ENCODE measurements around the gene CYP19A1.

Gene CYP19A1

DNA sequence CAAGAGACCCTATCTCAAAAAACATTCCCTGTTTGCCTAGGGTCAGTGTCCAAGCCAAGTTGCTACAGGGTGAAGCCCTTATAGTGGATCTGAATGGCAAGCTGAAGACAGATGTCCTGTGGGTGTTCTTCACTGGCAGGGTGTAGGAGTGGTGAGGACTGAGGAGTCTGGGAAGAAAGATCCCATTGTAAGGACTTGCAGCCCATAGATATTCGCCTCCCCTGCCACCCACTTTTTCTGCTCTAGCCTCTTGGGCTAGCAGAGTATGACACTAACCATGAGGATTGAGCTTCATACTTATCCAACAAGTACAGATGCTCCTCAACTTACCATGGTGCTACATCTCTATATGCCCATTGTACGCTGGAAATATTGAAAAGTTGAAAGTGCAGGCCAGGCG lies 13.2 kb downstream of the CYP19A1 start:
- DNase-seq (ENCODE audit: low spot score) = no peak

GRCh38 chr15:51323749-51324148 lies 14.6 kb downstream of the CYP19A1 start:
- DNase-seq (ENCODE audit: low spot score) = no peak

DNA sequence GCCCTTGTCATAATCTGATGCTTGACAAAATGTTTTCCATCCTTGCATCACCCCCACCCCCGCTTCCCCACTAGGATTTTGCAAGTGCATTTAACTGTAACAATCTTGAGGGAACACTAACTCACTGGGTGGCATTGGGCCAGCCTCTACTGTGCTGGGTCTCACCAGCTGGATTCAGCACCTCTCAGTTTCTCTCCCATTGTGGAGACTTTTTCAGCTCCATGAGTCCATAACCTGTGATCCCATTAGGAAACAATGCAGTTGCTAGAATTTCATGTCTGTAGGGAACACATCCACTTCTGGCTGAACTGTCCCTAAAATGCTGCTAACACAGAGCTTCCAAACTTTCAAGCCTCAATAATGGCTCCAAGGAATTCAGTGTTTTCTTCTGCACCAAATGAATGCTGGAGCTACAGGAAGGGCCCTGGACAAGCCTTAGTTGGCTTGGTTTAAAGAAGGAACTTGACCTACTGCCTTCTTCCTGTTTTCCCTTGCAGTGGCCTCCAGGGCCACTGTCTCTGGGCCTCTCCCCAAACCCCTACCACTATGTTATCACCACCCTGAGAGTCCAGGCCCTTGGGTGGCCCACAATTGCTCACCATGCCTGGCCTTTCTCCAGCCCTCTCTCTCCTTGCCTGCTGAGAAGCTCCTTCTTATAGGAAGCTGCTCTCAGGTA lies 15.6 kb downstream of the CYP19A1 start:
- no peak for DNase-seq (ENCODE audit: low spot score)

GRCh38 chr15:51321316-51321715 lies 17.1 kb downstream of the CYP19A1 start:
- DNase-seq (ENCODE audit: low spot score) = no peak

DNA sequence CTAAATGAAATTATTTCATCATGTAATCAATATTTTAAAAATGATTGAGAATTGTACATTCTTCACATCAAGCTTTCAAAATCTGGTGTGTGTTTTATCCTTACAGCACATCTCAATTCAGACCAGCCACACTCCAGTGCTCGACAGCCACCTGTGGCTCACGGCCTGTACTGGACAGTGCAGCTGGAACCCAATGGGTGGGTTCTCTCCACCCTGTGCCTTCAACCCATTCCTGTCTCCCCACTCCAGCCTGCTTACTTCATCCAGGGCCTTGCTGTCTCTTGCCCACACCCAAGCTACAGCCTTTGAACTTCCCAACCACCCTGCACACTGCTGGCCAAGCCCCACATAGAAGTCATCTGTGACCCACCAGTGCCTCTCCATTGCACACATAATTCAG lies 17.6 kb downstream of the CYP19A1 start:
- no peak for DNase-seq (ENCODE audit: low spot score)

- no peak for DNase-seq (ENCODE audit: low spot score)
Measured at GRCh38 chr15:51319539-51319938, 18.9 kb downstream of the CYP19A1 start.

DNA sequence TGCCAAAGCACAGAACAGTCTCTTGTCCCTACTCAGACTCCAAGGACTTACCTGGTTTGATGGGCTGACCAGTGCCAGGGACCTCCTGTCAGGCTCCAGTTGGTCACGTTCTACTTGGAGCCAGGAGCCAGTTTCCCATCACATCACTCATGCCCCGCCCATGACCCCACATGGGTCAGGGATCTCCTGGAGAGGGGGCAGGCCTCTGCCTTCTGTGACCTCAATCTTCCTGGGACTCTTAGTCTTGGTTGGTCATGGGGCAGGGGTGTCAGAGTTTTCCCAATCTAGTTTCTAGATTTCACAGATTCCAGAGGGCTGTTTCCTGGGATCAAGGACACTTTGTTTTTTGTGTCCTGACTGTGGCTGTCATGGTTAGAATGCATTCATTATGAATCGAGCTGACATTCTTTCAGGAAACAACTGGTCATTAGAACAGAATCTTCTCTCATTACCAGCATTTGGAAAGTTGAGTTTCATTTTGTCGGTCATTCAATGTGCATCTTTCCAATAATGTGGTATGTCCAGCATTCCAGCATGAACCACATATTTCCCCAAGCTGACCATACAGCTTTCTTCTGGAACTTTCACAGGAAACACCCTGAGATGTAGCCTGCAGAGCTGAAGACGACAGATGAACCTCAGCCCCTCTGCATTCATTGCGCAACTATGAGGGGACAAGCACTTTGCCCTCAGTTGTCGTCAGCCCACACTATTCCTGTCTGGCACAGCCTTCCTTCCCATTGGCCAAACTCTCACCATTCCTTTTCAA lies 19.8 kb downstream of the CYP19A1 start:
- DNase-seq (ENCODE audit: low spot score) = no peak

DNA sequence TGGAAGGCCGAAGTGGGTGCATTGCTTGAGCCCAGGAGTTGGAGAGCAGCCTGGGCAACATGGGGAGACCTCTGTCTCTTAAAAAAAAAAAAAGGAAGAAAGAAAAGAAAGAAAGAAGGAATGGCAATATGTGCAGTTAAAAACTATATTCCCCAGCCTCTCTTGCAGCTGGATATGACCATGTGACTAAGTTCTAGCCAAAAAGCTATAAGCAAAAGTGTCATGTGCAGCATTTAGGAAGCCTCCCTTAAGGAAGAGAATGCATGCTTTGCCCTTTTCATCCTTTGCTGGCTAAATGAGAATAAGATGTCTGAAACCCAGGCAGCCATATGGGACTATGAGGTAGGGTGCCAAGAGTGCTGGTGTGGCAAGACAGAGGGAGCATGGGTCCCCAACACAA lies 21.8 kb downstream of the CYP19A1 start:
- no peak for DNase-seq (ENCODE audit: low spot score)

DNA sequence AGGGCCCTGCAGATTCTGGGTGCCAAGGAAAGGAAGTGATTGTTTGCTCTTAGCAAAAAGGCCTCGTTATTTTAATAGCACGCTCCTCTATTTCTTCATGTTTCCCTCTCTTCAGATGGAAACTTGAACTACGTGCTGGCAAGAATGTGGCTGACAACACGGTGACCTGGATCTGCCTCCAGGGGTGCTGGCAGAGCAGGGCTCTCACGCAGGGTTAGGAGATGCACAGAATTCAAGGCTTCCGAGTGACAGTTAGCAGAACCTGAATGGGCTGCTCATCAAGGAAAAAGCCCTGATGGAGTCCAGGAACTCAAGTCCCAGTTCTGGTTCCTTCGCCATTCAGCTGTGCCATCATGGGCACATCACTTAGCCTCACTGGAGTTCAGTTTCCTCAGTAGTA lies 22.7 kb downstream of the CYP19A1 start:
- no peak for DNase-seq (ENCODE audit: low spot score)

DNA sequence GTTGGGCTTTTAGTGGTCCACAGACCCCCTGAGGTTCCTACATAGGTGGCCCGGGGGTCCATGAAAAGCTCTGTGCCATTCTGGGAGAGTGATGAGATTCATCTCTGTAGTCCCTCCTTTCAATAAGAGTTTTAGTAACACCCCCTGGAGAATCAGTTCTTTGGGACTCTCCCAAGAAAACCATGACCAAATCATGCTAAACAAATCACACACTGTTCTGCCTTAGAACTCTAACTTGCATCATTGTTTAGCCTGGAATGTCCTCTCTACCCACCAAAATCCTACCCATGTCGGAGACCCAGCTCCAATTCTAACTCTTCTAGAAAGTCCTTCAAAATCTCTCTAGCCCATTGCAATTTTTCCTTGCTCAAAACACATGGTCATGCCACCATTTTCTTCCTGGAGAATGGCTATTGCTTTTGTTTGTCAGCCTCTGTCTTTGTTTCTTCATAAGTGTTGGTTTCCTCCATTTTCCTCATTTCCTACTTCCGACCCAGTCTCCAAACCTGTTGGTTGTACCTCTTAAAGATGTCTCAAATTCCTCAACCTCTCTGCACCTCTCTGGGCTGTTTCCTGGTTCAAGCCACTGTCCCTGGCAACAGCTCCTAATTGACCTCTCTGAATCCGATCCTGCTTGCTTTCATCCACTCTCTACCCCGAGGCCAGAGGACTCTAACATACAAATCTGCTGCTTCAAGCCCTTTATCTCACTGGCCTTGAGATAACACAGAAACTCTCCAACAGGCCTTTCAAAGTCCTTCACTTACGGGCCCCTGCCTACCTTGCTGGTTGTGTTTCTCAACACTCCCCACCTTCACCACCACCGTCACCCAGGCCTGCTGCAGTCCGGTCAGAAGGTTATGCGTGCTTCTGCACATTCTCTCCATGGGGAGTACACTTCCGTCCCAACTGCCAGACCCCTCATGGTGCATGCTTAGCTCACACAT lies 23.7 kb downstream of the CYP19A1 start:
- no peak for DNase-seq (ENCODE audit: low spot score)

GRCh38 chr15:51313644-51314280 lies 24.6 kb downstream of the CYP19A1 start:
- DNase-seq (ENCODE audit: low spot score) = no peak

DNA sequence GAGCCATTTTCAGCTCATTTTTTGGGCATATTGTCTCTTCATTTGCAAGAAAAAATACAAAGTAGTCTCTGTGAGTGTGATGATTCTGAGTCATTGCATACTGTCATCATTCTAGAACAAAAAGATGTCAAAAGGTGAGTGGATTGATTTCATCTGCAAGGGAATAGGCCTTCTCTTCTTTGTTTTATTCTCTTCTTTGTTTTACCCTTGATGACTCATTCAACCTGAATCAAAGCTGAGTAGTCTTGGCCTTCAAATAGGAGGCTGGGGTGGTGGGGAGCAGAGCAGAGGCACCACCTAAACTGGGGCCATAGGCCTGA lies 25.4 kb downstream of the CYP19A1 start:
- DNase-seq (ENCODE audit: low spot score) = no peak

DNA sequence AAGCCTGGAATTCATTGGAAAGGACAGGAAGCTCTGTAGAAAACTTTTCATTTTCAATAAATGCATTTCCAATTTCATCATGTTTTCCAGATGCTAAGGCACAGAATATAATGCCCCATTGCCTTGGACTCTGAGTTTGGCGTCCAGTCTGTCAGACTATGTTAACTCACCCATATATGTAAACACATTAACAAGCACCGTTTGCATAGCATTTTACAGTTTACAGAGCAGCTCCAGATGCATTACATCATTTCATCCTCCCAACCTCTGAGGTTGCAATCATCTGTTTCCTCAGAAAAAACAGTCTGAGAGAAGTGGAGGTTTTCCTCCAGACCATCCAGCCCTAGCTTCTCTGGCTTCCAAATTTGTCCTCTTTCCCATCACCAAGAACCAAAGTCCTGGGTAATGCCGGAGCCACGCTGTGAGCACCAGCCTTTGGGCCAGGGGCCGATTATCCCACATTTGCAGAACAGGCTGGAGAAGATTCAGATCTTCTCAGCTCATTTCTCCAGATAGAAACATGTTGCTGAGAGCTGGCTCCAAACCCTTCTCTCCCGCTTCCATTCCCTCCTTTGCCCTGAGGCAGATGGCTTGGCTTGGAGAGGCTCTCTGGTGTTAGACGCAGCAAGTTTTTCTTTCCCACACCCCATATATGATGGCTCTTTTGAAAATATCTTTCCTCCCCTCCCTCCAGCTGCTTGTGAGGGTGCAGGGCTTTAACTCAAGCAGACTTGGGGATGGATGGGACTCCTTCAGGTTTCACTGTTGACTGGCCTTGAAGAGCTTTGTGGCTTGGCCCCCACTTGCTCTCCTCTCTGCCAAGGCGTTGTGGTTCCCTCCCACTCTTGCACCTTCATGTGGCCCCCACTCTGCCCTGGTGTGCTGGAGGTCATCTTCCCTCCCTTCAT lies 26.0 kb downstream of the CYP19A1 start:
- DNase-seq (ENCODE audit: low spot score) = no peak

DNA sequence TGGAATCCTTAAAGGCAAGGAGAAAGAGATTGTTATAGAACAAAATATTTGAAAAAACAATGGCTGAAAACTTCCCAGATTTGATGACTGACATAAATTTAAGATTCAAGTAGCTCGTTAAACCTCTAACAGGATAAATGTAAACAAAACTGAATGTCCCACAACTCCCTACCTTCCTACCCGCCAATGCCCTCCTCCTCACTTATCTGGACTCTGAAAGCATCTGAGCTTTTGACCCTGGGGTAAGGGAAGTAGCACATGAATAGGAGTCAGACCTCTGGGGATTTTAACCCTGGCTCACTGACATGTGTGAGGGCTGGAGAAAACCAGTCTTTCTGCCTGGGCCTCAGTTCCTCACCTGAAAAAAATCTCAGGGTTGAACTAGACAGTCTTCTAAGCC lies 26.9 kb downstream of the CYP19A1 start:
- no peak for DNase-seq (ENCODE audit: low spot score)

DNA sequence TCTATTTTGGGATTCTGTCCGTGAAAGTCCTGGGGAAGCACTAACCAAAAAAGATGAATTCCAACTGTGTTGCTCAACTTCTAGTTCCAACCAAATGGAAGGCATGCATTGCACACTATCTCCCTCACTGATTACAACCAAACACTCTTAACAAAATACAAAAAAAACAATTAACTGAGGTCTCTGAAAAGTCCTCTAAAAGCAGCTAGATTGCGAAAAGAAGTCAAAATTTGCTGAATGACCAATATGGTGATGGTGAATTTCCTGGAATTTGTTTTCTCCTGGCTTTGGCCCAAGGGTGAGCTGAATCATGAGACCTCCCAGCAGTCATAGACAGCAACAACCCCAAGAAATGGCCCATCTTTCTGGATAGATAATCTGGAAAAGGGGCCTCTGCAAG lies 28.3 kb downstream of the CYP19A1 start:
- DNase-seq (ENCODE audit: low spot score) = no peak

- no peak for DNase-seq (ENCODE audit: low spot score)
Measured at GRCh38 chr15:51307811-51308210, 30.6 kb downstream of the CYP19A1 start.

GRCh38 chr15:51307325-51307724 lies 31.1 kb downstream of the CYP19A1 start:
- no peak for DNase-seq (ENCODE audit: low spot score)

- DNase-seq (ENCODE audit: low spot score) = no peak
Measured at GRCh38 chr15:51303462-51303980, 34.9 kb downstream of the CYP19A1 start.

GRCh38 chr15:51302480-51302879 lies 35.9 kb downstream of the CYP19A1 start:
- DNase-seq (ENCODE audit: low spot score) = no peak

GRCh38 chr15:51299187-51300015 lies 39.0 kb downstream of the CYP19A1 start:
- DNase-seq (ENCODE audit: low spot score) = peak; percentile 68
